ENCODE data around the gene MARK3.

Gene MARK3

DNA sequence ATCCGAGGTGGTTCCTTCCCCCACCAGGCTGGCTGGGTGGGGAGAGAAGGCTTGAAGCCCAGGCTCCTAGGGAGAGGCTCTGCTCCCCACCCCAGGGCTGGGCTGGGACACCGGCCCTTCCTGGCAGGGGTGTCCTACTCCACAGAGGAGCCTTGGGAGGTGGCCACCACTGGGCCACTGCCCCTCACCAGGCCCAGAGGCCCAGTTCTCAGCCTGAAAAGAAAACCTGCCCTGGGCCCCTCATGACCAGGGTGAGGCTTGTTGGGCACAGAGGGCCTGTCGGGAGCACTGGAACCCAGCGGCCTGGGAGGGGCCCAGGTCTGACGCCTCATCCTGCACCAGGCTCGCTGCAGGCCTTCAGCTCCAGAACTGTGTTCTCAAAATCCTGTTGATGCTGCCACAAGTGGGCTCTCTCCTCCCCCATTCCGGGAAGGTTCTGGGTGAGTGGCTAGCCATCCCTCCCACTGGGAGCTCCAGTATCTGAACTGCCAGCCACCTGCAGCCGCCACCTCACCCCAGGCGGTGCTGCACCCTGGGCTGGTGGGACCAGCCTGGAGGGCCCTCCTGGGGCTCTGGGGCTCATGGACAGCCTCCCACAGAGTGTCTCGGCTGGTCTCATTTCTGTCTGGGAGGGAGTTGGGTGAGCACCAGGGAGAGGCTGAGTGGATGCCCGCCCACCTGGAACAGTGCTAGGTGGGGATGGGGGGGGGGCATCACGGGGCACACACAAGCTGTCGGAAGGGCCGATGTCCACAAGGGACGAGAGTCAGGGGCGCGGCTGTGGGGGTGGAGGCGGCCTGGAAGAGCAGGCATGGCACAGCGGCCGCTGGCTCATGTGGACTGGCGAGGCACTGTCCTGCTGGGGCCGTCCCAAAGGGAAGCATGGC, 165.5 kb downstream of the MARK3 start:
- no peak for DNase-seq (ENCODE audit: low spot score)

DNA sequence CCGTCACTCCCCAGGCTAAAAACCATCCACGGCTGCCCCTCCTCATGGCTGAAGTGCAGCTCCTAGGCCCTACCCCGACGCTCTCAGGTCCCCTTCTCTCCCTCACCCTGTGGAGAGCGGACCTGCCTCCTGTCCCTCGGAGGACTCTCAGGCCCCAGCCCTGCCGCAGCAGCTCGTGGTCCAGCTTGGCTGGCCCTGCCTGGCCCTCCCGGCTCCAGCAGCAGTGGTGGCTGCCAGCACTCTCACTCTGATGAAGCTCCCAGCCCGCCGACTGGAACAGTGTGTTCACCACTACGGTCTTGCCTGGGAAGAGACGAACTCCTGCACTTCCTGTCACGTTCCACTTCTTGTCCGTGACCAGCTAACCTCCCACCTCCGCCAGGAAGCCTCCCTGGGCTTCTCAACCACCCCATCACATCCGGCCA, 166.1 kb downstream of the MARK3 start:
- no peak for DNase-seq (ENCODE audit: low spot score)

DNA sequence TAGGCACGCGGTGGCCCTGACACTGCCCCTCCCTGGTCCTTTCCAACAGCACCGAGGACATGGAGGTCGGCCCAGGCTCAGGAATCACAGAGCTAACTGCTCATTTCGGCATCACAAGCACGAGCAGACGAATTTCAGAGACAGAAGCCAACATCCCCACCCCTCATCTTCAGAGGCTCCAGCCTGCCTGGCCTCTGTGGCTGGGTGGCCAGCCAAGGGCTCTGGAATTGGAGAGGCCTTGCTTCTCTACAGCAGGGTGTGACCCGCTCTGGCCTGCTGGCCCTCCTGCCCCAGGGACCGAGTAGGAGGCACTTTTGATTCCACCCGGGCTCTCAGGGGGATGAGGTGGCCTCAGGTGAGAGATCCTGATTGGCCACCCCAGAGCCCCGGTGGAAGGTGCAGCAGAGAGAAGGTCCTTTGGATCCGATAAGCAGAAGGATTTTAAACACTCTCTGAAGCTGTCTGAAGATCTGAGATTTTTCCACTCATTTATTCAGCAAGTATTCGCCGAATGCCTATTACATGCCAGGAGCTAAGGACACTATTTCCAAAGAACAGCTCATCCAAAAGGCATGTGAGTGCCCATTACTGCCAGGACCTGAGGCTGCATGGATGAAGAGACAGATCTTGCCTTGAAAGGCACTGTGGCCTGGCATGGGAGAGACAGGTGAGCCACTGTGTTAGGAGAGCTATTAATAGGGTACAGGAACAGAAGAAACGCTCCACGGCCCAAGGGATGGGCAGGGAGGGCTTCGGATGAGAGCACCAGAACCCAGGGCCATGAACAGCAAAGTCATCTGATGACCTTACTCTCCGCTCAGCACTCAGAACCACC, 167.0 kb downstream of the MARK3 start:
- no peak for DNase-seq (ENCODE audit: low spot score)

DNA sequence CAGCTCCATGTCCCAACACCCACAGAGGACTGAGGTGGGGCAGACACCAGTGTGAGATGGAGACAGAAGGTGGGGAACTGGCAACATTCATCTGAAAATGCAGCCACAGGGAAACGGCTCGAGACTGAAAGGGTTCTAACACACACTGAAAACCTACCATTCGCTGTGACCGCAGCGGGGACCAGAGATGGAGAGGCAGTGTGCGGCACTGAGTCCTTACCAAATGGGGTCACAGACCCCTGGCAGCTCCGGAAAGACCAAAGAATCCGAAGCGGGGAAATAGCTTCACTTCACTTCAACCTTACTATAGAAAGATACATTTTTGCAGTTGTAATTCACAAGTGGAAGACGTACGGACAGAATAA, 167.6 kb downstream of the MARK3 start:
- no peak for DNase-seq (ENCODE audit: low spot score)
